Astrocyte (in vitro differentiated cells and primary cell): ENCODE data around the gene CEP95.

Source experiments
- EZH2 ChIP-seq: IDR thresholded peaks from 2 replicates; pipeline ENCODE4 v1.6.1; 2012; ENCODE audit warnings: mild to moderate bottlenecking, low read length, inconsistent platforms; ENCODE audit not compliant: insufficient read depth
- TF ChIP-seq, protein P1 (sequence below): IDR thresholded peaks from 2 replicates; pipeline ENCODE4 v1.5.1; 2011; ENCODE audit warnings: low read depth, mild to moderate bottlenecking, inconsistent platforms, low read length, moderate library complexity; ENCODE audit not compliant: insufficient read depth

DNA sequence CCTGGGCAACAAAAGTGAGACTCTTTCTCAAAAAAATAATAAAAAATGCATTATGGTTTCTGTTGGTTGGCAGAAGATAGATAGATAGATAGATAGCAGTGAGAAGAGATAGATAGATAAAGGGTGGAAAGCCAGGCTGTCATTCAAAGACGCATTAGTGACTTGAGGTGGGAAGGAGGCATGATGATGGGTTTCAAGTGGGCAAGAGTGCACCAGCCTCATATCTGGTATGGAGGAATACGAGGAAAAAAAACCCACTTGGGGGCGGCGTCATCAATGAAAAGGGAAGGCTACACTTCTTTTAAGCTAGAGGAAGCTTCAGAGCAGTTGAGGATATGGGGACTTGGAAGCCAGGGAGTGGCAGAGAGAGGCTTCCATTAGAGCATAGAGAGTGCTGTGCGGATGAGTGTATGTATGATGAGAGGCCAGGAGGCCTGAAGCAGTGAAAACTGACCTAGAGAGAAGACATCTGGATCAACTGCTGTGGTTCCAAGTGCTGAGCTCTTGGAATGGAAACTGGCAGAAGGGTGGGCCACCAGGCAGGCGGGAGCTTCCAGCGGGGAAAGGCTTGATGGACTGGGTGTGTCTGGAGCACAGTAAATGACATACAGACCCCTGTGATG is 31.8 kb downstream of the CEP95 start:
- TF ChIP-seq, protein P1, sequence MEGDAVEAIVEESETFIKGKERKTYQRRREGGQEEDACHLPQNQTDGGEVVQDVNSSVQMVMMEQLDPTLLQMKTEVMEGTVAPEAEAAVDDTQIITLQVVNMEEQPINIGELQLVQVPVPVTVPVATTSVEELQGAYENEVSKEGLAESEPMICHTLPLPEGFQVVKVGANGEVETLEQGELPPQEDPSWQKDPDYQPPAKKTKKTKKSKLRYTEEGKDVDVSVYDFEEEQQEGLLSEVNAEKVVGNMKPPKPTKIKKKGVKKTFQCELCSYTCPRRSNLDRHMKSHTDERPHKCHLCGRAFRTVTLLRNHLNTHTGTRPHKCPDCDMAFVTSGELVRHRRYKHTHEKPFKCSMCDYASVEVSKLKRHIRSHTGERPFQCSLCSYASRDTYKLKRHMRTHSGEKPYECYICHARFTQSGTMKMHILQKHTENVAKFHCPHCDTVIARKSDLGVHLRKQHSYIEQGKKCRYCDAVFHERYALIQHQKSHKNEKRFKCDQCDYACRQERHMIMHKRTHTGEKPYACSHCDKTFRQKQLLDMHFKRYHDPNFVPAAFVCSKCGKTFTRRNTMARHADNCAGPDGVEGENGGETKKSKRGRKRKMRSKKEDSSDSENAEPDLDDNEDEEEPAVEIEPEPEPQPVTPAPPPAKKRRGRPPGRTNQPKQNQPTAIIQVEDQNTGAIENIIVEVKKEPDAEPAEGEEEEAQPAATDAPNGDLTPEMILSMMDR = no peak
- TF ChIP-seq EZH2 = no peak
